Calu3 (cell line): ENCODE results near the gene ARPIN. TPM values are rescaled to one million over a fixed set of nuclear protein-coding genes. Genes with fewer than 3 reads are reported as not detected.

Experiments used
- BruUV-seq: library from RNA; stranded (reverse); fragments of 400-500 nt; replicated peaks from 2 replicates; lab custom pipeline; 2021; lab: Mats Ljungman, UMichigan
- CTCF ChIA-PET: fragments of 300-600 bp; sonication (Branson Sonifier 250); formaldehyde crosslinking; loops from one replicate; lab custom pipeline; 2022; ENCODE audit warnings: antibody characterized with exemption; lab: Charles Lee
- DNase-seq: peaks from one replicate; pipeline ENCODE4 v3.0.0; 2022
- H3K27ac Mint-ChIP-seq: one replicate; pipeline ENCODE4 v1.8.0; 2022; ENCODE audit warnings: mixed read lengths; ENCODE audit not compliant: unreplicated experiment
- H3K27me3 Mint-ChIP-seq: one replicate; pipeline ENCODE4 v1.8.0; 2022; ENCODE audit warnings: mixed read lengths; ENCODE audit not compliant: unreplicated experiment
- H3K36me3 Mint-ChIP-seq: one replicate; pipeline ENCODE4 v1.8.0; 2022; ENCODE audit warnings: mild to moderate bottlenecking, moderate library complexity, mixed read lengths; ENCODE audit not compliant: insufficient read depth, unreplicated experiment
- H3K4me1 Mint-ChIP-seq: one replicate; pipeline ENCODE4 v1.8.0; 2022; ENCODE audit warnings: mild to moderate bottlenecking, low read depth, mixed read lengths; ENCODE audit not compliant: unreplicated experiment
- H3K4me3 Mint-ChIP-seq: one replicate; pipeline ENCODE4 v1.8.0; 2022; ENCODE audit warnings: mild to moderate bottlenecking, low read depth, moderate library complexity, mixed read lengths; ENCODE audit not compliant: unreplicated experiment
- H3K9me3 Mint-ChIP-seq: one replicate; pipeline ENCODE4 v1.8.0; 2022; ENCODE audit warnings: low read depth, mixed read lengths; ENCODE audit not compliant: unreplicated experiment
- intact Hi-C: fragments of 100-400 bp; cut with micrococcal nuclease; formaldehyde crosslinking; loops from one replicate; pipeline ENCODE4 v1.10.0; 2022; ENCODE audit not compliant: unreplicated experiment
- total RNA-seq: library from RNA; stranded (reverse); gene quantifications from 2 replicates; pipeline ENCODE4 v1.2.3, GENCODE V29; 2022
- TF ChIP-seq, protein P1 (sequence below): fragments of 200-600 bp; IDR thresholded peaks from one replicate; pipeline ENCODE4 v1.8.0; 2022; ENCODE audit warnings: antibody characterized with exemption; ENCODE audit not compliant: unreplicated experiment

The ARPIN gene
- total RNA-seq, 1 experiment from 2014 or later: 20.1 TPM

DNA sequence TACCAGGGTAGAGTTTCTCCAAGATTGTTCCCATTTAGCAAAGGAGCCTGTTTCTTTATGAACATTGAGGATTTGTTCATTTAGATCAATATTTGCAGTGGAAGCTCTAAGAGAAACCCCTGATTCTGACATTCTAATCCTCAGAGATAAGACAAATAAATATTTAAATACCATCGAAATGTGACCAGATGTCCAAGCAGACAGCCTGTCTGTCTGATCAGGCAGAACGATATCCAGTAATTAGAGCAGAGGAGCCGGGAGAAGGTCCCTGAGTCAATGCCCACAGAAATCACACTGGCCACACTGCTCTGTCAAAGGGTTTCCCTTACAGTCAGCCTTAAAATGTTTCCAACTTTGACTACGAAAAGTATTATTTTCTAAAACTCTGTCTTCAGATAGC is 15.7 kb upstream of the ARPIN start:
- CTCF ChIA-PET: no interaction called here
- DNase-seq: no peak
- H3K4me3 Mint-ChIP-seq: no peak overlapping the region
- TF ChIP-seq, protein P1, sequence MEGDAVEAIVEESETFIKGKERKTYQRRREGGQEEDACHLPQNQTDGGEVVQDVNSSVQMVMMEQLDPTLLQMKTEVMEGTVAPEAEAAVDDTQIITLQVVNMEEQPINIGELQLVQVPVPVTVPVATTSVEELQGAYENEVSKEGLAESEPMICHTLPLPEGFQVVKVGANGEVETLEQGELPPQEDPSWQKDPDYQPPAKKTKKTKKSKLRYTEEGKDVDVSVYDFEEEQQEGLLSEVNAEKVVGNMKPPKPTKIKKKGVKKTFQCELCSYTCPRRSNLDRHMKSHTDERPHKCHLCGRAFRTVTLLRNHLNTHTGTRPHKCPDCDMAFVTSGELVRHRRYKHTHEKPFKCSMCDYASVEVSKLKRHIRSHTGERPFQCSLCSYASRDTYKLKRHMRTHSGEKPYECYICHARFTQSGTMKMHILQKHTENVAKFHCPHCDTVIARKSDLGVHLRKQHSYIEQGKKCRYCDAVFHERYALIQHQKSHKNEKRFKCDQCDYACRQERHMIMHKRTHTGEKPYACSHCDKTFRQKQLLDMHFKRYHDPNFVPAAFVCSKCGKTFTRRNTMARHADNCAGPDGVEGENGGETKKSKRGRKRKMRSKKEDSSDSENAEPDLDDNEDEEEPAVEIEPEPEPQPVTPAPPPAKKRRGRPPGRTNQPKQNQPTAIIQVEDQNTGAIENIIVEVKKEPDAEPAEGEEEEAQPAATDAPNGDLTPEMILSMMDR: no peak
- intact Hi-C loops: no loop called here
- H3K36me3 Mint-ChIP-seq: no peaks in the 10 kb centered on the region
- H3K27me3 Mint-ChIP-seq: no peaks in the 10 kb centered on the region
- no TSS peak for BruUV-seq
- H3K9me3 Mint-ChIP-seq: no peaks in the 10 kb centered on the region
- no peaks in the 10 kb centered on the region for H3K4me1 Mint-ChIP-seq
- no peak overlapping the region for H3K27ac Mint-ChIP-seq

DNA sequence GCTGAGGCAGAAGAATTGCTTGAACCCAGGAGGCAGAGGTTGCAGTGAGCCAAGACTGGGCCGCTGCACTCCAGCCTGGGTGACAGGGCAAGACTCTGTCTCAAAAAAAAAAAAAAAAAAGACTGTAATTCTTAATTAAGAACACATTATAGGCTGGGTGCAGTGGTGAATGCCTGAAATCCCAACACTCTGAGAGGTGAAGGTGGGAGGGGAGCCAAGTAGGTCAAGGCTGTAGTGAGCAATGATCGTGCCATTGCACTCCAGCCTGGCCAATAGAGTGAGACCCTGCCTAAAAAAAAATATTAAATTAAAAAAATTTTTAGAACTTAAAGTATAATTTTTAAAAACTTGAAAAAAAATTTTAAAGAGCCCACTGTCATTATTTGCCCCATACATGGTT is 13.4 kb upstream of the ARPIN start:
- no peaks in the 10 kb centered on the region for H3K36me3 Mint-ChIP-seq
- no TSS peak for BruUV-seq
- no peak overlapping the region for H3K27ac Mint-ChIP-seq
- TF ChIP-seq, protein P1: no peak
- no peaks in the 10 kb centered on the region for H3K9me3 Mint-ChIP-seq
- H3K27me3 Mint-ChIP-seq: no peaks in the 10 kb centered on the region
- intact Hi-C loops: no loop called here
- H3K4me1 Mint-ChIP-seq: no peaks in the 10 kb centered on the region
- CTCF ChIA-PET: interaction anchor here (1.0 kb wide), 1 partner anchor 206 kb away, joined by 8 read pairs; no protein-coding TSS in a partner anchor
- DNase-seq: no peak
- H3K4me3 Mint-ChIP-seq: no peak overlapping the region

DNA sequence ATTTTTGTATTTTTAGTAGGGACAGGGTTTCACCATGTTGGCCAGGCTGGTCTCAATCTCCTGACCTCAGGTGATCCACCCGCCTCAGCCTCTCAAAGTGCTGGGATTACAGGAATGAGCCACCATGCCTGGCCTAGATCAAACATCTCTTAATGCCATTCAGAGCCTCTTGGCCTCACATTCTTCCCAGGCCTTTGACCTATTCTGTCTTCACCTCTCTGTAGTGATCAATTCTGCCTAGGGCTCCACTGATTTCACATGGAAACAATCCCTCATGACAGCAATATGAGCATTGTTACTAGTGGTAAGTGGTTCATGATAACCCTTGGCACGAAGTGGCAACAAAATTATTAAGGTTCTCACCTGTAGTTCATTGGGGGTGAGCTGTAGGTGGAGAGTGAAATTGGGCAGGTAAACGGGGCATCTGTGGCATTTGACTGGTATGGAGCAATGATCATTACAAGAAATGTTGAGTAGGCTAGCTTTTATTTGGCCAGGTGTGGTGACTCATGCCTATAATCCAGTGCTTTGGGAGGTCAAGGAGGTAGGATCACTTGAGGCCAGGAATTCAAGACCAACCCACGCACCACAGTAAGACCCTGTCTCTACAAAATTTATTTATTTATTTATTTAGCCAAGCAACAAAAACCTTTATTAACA is 4.8 kb upstream of the ARPIN start:
- H3K4me1 Mint-ChIP-seq: peaks cover 22% of the 10 kb centered on the region
- no peak overlapping the region for H3K27ac Mint-ChIP-seq
- TF ChIP-seq, protein P1: no peak
- intact Hi-C loops: no loop called here
- peak; percentile 36 for DNase-seq
- H3K27me3 Mint-ChIP-seq: no peaks in the 10 kb centered on the region
- H3K4me3 Mint-ChIP-seq: no peak overlapping the region
- no TSS peak for BruUV-seq
- H3K36me3 Mint-ChIP-seq: no peaks in the 10 kb centered on the region
- CTCF ChIA-PET: interaction anchor here (0.7 to 1.2 kb wide), 3 partner anchors 30 to 116 kb away, joined by 3 to 4 read pairs (median 4); no protein-coding TSS in a partner anchor
- no peaks in the 10 kb centered on the region for H3K9me3 Mint-ChIP-seq

DNA sequence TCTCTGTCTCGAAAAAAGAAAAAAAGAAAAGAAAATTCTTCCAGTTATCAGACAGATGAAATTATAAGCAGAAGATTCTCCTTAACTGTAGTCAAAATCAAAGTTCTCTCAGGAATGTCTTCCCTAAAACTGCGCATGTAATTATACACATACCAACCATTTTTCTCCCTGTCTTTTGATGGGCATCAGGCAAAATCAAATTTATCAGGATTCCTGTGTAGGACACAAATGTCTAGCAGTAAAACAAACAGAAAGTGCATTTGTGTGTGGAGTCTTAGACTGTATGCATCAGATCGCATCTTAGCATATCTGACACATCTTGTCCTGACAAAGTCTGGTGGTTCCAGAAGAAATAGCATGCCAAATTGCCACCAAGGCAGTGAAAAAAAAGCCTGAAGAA is 3.9 kb upstream of the ARPIN start:
- TF ChIP-seq, protein P1: no peak
- DNase-seq: no peak
- intact Hi-C loops: no loop called here
- CTCF ChIA-PET: no interaction called here
- Mint-ChIP-seq H3K27me3 (no peaks in the 10 kb centered on the region), H3K27ac (no peak overlapping the region), H3K36me3 (peaks cover 6% of the 10 kb centered on the region), H3K4me1 (peaks cover 30% of the 10 kb centered on the region), H3K4me3 (no peak overlapping the region), H3K9me3 (no peaks in the 10 kb centered on the region)
- no TSS peak for BruUV-seq
